Measurements from ENCODE around the gene SPATA13.

The SPATA13 gene

GRCh38 chr13:24218338-24218737, 57.8 kb downstream of the SPATA13 start:
- Histone ChIP-seq H3K36me3 (ENCODE audit: insufficient read depth, low read depth, low read length) (0 out of 2 replicates have a peak, but pooled peaks cover 5% of the 10 kb centered on the region), H3K9me3 (ENCODE audit: insufficient read depth, low read depth, low read length) (no peaks in the 10 kb centered on the region), H3K27me3 (ENCODE audit: insufficient read depth, low read length) (no peaks in the 10 kb centered on the region), H3K9ac (ENCODE audit: low read depth, low read length) (no peak overlapping the region), H3K4me3 (ENCODE audit: low read length) (no peak overlapping the region), H3K27ac (ENCODE audit: low read length) (no peak overlapping the region), H3K4me1 (ENCODE audit: insufficient read depth, low read length) (peaks cover 23% of the 10 kb centered on the region; the same call in 1 of the 2 replicates)

- no peak overlapping the region for H3K27ac ChIP-seq (ENCODE audit: low read length)
- peaks cover 23% of the 10 kb centered on the region; the same call in 1 of the 2 replicates for H3K4me1 ChIP-seq (ENCODE audit: insufficient read depth, low read length)
- no peak overlapping the region for H3K9ac ChIP-seq (ENCODE audit: low read depth, low read length)
Observed at GRCh38 chr13:24218977-24219376, 58.5 kb downstream of the SPATA13 start.

GRCh38 chr13:24220086-24220703, 59.7 kb downstream of the SPATA13 start:
- H3K27me3 ChIP-seq (ENCODE audit: insufficient read depth, low read length): no peaks in the 10 kb centered on the region
- H3K36me3 ChIP-seq (ENCODE audit: insufficient read depth, low read depth, low read length): 0 out of 2 replicates have a peak, but pooled peaks cover 5% of the 10 kb centered on the region
- no peaks in the 10 kb centered on the region for H3K9me3 ChIP-seq (ENCODE audit: insufficient read depth, low read depth, low read length)
- no peak overlapping the region for H3K9ac ChIP-seq (ENCODE audit: low read depth, low read length)
- H3K4me3 ChIP-seq (ENCODE audit: low read length): no peak overlapping the region
- peaks cover 23% of the 10 kb centered on the region; the same call in 1 of the 2 replicates for H3K4me1 ChIP-seq (ENCODE audit: insufficient read depth, low read length)
- no peak overlapping the region for H3K27ac ChIP-seq (ENCODE audit: low read length)

More at GRCh38 chr13:24218977-24219376, 58.5 kb downstream of the SPATA13 start:
- Histone ChIP-seq H3K27me3 (ENCODE audit: insufficient read depth, low read length) (no peaks in the 10 kb centered on the region), H3K9me3 (ENCODE audit: insufficient read depth, low read depth, low read length) (no peaks in the 10 kb centered on the region), H3K36me3 (ENCODE audit: insufficient read depth, low read depth, low read length) (0 out of 2 replicates have a peak, but pooled peaks cover 5% of the 10 kb centered on the region), H3K4me3 (ENCODE audit: low read length) (no peak overlapping the region)

- Histone ChIP-seq H3K27me3 (ENCODE audit: insufficient read depth, low read length) (no peaks in the 10 kb centered on the region), H3K36me3 (ENCODE audit: insufficient read depth, low read depth, low read length) (0 out of 2 replicates have a peak, but pooled peaks cover 5% of the 10 kb centered on the region), H3K4me3 (ENCODE audit: low read length) (no peak overlapping the region), H3K4me1 (ENCODE audit: insufficient read depth, low read length) (peaks cover 23% of the 10 kb centered on the region; the same call in 1 of the 2 replicates), H3K9ac (ENCODE audit: low read depth, low read length) (no peak overlapping the region), H3K9me3 (ENCODE audit: insufficient read depth, low read depth, low read length) (no peaks in the 10 kb centered on the region), H3K27ac (ENCODE audit: low read length) (no peak overlapping the region)
Observed at GRCh38 chr13:24221007-24221406, 60.5 kb downstream of the SPATA13 start.

GRCh38 chr13:24222756-24223155, 62.2 kb downstream of the SPATA13 start:
- H3K36me3 ChIP-seq (ENCODE audit: insufficient read depth, low read depth, low read length): 0 out of 2 replicates have a peak, but pooled peaks cover 5% of the 10 kb centered on the region
- peaks cover 17% of the 10 kb centered on the region; the same call in 1 of the 2 replicates for H3K4me1 ChIP-seq (ENCODE audit: insufficient read depth, low read length)

GRCh38 chr13:24223341-24224231, 63.1 kb downstream of the SPATA13 start:
- H3K4me1 ChIP-seq (ENCODE audit: insufficient read depth, low read length): peaks cover 11% of the 10 kb centered on the region; the same call in 1 of the 2 replicates
- H3K27ac ChIP-seq (ENCODE audit: low read length): no peak overlapping the region
- no peaks in the 10 kb centered on the region for H3K27me3 ChIP-seq (ENCODE audit: insufficient read depth, low read length)
- H3K9me3 ChIP-seq (ENCODE audit: insufficient read depth, low read depth, low read length): no peaks in the 10 kb centered on the region
- H3K9ac ChIP-seq (ENCODE audit: low read depth, low read length): no peak overlapping the region
- no peak overlapping the region for H3K4me3 ChIP-seq (ENCODE audit: low read length)
- H3K36me3 ChIP-seq (ENCODE audit: insufficient read depth, low read depth, low read length): 0 out of 2 replicates have a peak, but pooled peaks cover 5% of the 10 kb centered on the region

More at GRCh38 chr13:24222756-24223155, 62.2 kb downstream of the SPATA13 start:
- Histone ChIP-seq H3K9me3 (ENCODE audit: insufficient read depth, low read depth, low read length) (no peaks in the 10 kb centered on the region), H3K9ac (ENCODE audit: low read depth, low read length) (no peak overlapping the region), H3K27me3 (ENCODE audit: insufficient read depth, low read length) (no peaks in the 10 kb centered on the region), H3K27ac (ENCODE audit: low read length) (no peak overlapping the region), H3K4me3 (ENCODE audit: low read length) (no peak overlapping the region)

- Histone ChIP-seq H3K27me3 (ENCODE audit: insufficient read depth, low read length) (no peaks in the 10 kb centered on the region), H3K9me3 (ENCODE audit: insufficient read depth, low read depth, low read length) (no peaks in the 10 kb centered on the region), H3K4me1 (ENCODE audit: insufficient read depth, low read length) (peaks cover 5% of the 10 kb centered on the region; the same call in 1 of the 2 replicates), H3K9ac (ENCODE audit: low read depth, low read length) (no peak overlapping the region), H3K4me3 (ENCODE audit: low read length) (no peak overlapping the region), H3K27ac (ENCODE audit: low read length) (no peak overlapping the region), H3K36me3 (ENCODE audit: insufficient read depth, low read depth, low read length) (0 out of 2 replicates have a peak, but pooled peaks cover 5% of the 10 kb centered on the region)
Observed at GRCh38 chr13:24224232-24224680, 63.7 kb downstream of the SPATA13 start.

- Histone ChIP-seq H3K27ac (ENCODE audit: low read length) (no peak overlapping the region), H3K4me1 (ENCODE audit: insufficient read depth, low read length) (no peaks in the 10 kb centered on the region; the same call in 1 of the 2 replicates), H3K9me3 (ENCODE audit: insufficient read depth, low read depth, low read length) (no peaks in the 10 kb centered on the region), H3K9ac (ENCODE audit: low read depth, low read length) (no peak overlapping the region), H3K27me3 (ENCODE audit: insufficient read depth, low read length) (no peaks in the 10 kb centered on the region), H3K36me3 (ENCODE audit: insufficient read depth, low read depth, low read length) (0 out of 2 replicates have a peak, but pooled peaks cover 5% of the 10 kb centered on the region), H3K4me3 (ENCODE audit: low read length) (no peak overlapping the region)
Observed at GRCh38 chr13:24225062-24225461, 64.5 kb downstream of the SPATA13 start.

GRCh38 chr13:24225930-24226329, 65.4 kb downstream of the SPATA13 start:
- H3K27me3 ChIP-seq (ENCODE audit: insufficient read depth, low read length): no peaks in the 10 kb centered on the region

GRCh38 chr13:24226762-24227161, 66.2 kb downstream of the SPATA13 start:
- H3K27ac ChIP-seq (ENCODE audit: low read length): no peak overlapping the region
- no peaks in the 10 kb centered on the region; the same call in 1 of the 2 replicates for H3K4me1 ChIP-seq (ENCODE audit: insufficient read depth, low read length)
- no peaks in the 10 kb centered on the region for H3K27me3 ChIP-seq (ENCODE audit: insufficient read depth, low read length)

More at GRCh38 chr13:24225930-24226329, 65.4 kb downstream of the SPATA13 start:
- 0 out of 2 replicates have a peak, but pooled peaks cover 5% of the 10 kb centered on the region for H3K36me3 ChIP-seq (ENCODE audit: insufficient read depth, low read depth, low read length)
- no peaks in the 10 kb centered on the region for H3K9me3 ChIP-seq (ENCODE audit: insufficient read depth, low read depth, low read length)
- H3K4me3 ChIP-seq (ENCODE audit: low read length): no peak overlapping the region
- no peaks in the 10 kb centered on the region; the same call in 1 of the 2 replicates for H3K4me1 ChIP-seq (ENCODE audit: insufficient read depth, low read length)
- no peak overlapping the region for H3K9ac ChIP-seq (ENCODE audit: low read depth, low read length)
- H3K27ac ChIP-seq (ENCODE audit: low read length): no peak overlapping the region

GRCh38 chr13:24228852-24229458, 68.4 kb downstream of the SPATA13 start:
- H3K9me3 ChIP-seq (ENCODE audit: insufficient read depth, low read depth, low read length): no peaks in the 10 kb centered on the region
- no peak overlapping the region for H3K4me3 ChIP-seq (ENCODE audit: low read length)

More at GRCh38 chr13:24226762-24227161, 66.2 kb downstream of the SPATA13 start:
- H3K9ac ChIP-seq (ENCODE audit: low read depth, low read length): no peak overlapping the region
- no peaks in the 10 kb centered on the region for H3K9me3 ChIP-seq (ENCODE audit: insufficient read depth, low read depth, low read length)
- H3K36me3 ChIP-seq (ENCODE audit: insufficient read depth, low read depth, low read length): 0 out of 2 replicates have a peak, but pooled peaks cover 5% of the 10 kb centered on the region
- H3K4me3 ChIP-seq (ENCODE audit: low read length): no peak overlapping the region

More at GRCh38 chr13:24228852-24229458, 68.4 kb downstream of the SPATA13 start:
- H3K36me3 ChIP-seq (ENCODE audit: insufficient read depth, low read depth, low read length): no peaks in the 10 kb centered on the region
- H3K27ac ChIP-seq (ENCODE audit: low read length): no peak overlapping the region
- no peak overlapping the region for H3K9ac ChIP-seq (ENCODE audit: low read depth, low read length)
- peaks cover 5% of the 10 kb centered on the region; the same call in 1 of the 2 replicates for H3K4me1 ChIP-seq (ENCODE audit: insufficient read depth, low read length)
- no peaks in the 10 kb centered on the region for H3K27me3 ChIP-seq (ENCODE audit: insufficient read depth, low read length)

All from iPS-20b (cell line).